Measurements from ENCODE around the gene GAPT. TPM values are rescaled to one million over a fixed set of nuclear protein-coding genes. Genes with fewer than 3 reads are reported as not detected.
A peak's percentile ranks its signal among the peaks of the same experiment; 100 is the strongest.

Gene GAPT
- polyA plus RNA-seq, 1 of the 3 experiments (the other 2 are of a cell fraction), result not detected

GRCh38 chr5:58458743-58459145 is 32.5 kb upstream of the GAPT start:
- DNase-seq, result no peak
- H3K27ac ChIP-seq (ENCODE audit: low read depth in 2 of 2, low read length in 1 of 2), result peak overlapping the region; percentile 85 to 87; a peak in 3 of 4 replicates
- no peak overlapping the region for H2AFZ ChIP-seq (ENCODE audit: low read depth)
- H3K36me3 ChIP-seq (replicated peaks in 1 of 2; ENCODE audit: control insufficient read depth in 1 of 2, insufficient read depth in 2 of 2, low read length in 1 of 2), result peaks cover 51% of the 10 kb centered on the region in 2 experiments
- peaks cover 60% of the 10 kb centered on the region for H4K20me1 ChIP-seq (ENCODE audit: insufficient read depth)
- 27% methylated on average over 9 of the region's 9 CpGs for WGBS (ENCODE audit: low lambda C conversion rate)
- H3K79me2 ChIP-seq (ENCODE audit: insufficient read depth), result peaks cover 59% of the 10 kb centered on the region
- peak overlapping the region; percentile 90 to 93 for H3K4me3 ChIP-seq (ENCODE audit: low read depth in 2 of 2, low read length in 1 of 2)
- H3K4me1 ChIP-seq (ENCODE audit: control insufficient read depth in 1 of 2, insufficient read depth in 2 of 2, low read depth in 1 of 2, low read length in 1 of 2), result peaks cover 0 to 7% of the 10 kb centered on the region in 2 experiments; a peak in 2 of 4 replicates
- H3K9ac ChIP-seq, result peak overlapping the region; percentile 95
- no peak for TF ChIP-seq MEF2A (IDR thresholded peaks at IDR 0.05; ENCODE audit: borderline replicate concordance, low read depth)
- TF ChIP-seq GABPA (IDR thresholded peaks at IDR 0.05; ENCODE audit: low read depth), result no peak
- TF ChIP-seq, protein P1, sequence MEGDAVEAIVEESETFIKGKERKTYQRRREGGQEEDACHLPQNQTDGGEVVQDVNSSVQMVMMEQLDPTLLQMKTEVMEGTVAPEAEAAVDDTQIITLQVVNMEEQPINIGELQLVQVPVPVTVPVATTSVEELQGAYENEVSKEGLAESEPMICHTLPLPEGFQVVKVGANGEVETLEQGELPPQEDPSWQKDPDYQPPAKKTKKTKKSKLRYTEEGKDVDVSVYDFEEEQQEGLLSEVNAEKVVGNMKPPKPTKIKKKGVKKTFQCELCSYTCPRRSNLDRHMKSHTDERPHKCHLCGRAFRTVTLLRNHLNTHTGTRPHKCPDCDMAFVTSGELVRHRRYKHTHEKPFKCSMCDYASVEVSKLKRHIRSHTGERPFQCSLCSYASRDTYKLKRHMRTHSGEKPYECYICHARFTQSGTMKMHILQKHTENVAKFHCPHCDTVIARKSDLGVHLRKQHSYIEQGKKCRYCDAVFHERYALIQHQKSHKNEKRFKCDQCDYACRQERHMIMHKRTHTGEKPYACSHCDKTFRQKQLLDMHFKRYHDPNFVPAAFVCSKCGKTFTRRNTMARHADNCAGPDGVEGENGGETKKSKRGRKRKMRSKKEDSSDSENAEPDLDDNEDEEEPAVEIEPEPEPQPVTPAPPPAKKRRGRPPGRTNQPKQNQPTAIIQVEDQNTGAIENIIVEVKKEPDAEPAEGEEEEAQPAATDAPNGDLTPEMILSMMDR (IDR thresholded peaks at IDR 0.05), result no peak
- TF ChIP-seq POLR2AphosphoS5 (IDR thresholded peaks at IDR 0.05; ENCODE audit: low read depth, low read length), result peak; percentile 55; the same call in 1 of the 2 replicates
- no peak for TF ChIP-seq TEAD4 (IDR thresholded peaks at IDR 0.05; ENCODE audit: borderline replicate concordance, insufficient read depth)
- no peak for TF ChIP-seq ZBTB33 (IDR thresholded peaks at IDR 0.05; ENCODE audit: borderline replicate concordance, low read depth)
- TF ChIP-seq FOSL2 (IDR thresholded peaks at IDR 0.05; ENCODE audit: borderline replicate concordance, low read depth), result 0 out of 2 replicates have a peak, but pooled peaks have one; percentile 7
- H3F3A ChIP-seq (replicated peaks; ENCODE audit: insufficient read depth), result peaks cover 41% of the 10 kb centered on the region
- ChIA-PET POLR2A (interaction anchor here (1.7 kb wide), 1 partner anchor 571 kb away, joined by 6 read pairs; no protein-coding TSS in a partner anchor), CTCF (interaction anchor here (1.0 to 6.1 kb wide), 8 partner anchors 10 to 1178 kb away, joined by 3 to 206 read pairs (median 52); no protein-coding TSS in a partner anchor)
- H3K27me3 ChIP-seq (ENCODE audit: insufficient read depth), result no peaks in the 10 kb centered on the region
- H3K9me2 ChIP-seq, result no peaks in the 10 kb centered on the region
- H3K9me3 ChIP-seq, result no peaks in the 10 kb centered on the region
- H3K4me2 ChIP-seq, result peak overlapping the region; percentile 87

- H2AFZ ChIP-seq (ENCODE audit: low read depth), result no peak overlapping the region
- peak; percentile 2 for DNase-seq
- POLR2A ChIA-PET, result interaction anchor here (1.7 kb wide), 1 partner anchor 572 kb away, joined by 6 read pairs; no protein-coding TSS in a partner anchor
Measured at GRCh38 chr5:58459146-58460001, 31.9 kb upstream of the GAPT start.

More at GRCh38 chr5:58459146-58460001, 31.9 kb upstream of the GAPT start:
- peaks cover 53% of the 10 kb centered on the region for H4K20me1 ChIP-seq (ENCODE audit: insufficient read depth)
- H3K9me3 ChIP-seq, result no peaks in the 10 kb centered on the region
- peaks cover 0 to 7% of the 10 kb centered on the region in 2 experiments; a peak in 2 of 4 replicates for H3K4me1 ChIP-seq (ENCODE audit: control insufficient read depth in 1 of 2, insufficient read depth in 2 of 2, low read depth in 1 of 2, low read length in 1 of 2)
- 1% methylated on average over 6 of the region's 57 CpGs for WGBS (ENCODE audit: low lambda C conversion rate)
- H3K9me2 ChIP-seq, result no peaks in the 10 kb centered on the region
- peak overlapping the region; percentile 90 to 93 for H3K4me3 ChIP-seq (ENCODE audit: low read depth in 2 of 2, low read length in 1 of 2)
- TF ChIP-seq NRF1 (IDR thresholded peaks at IDR 0.05; ENCODE audit: low read depth, low read length) (no peak), JUND (IDR thresholded peaks at IDR 0.05) (0 out of 2 replicates have a peak, but pooled peaks have one; percentile 1)
- peak overlapping the region; percentile 87 for H3K4me2 ChIP-seq
- peaks cover 54% of the 10 kb centered on the region for H3K79me2 ChIP-seq (ENCODE audit: insufficient read depth)
- peak overlapping the region; percentile 85 to 87 for H3K27ac ChIP-seq (ENCODE audit: low read depth in 2 of 2, low read length in 1 of 2)
- no peaks in the 10 kb centered on the region for H3K27me3 ChIP-seq (ENCODE audit: insufficient read depth)
- H3K36me3 ChIP-seq (replicated peaks in 1 of 2; ENCODE audit: control insufficient read depth in 1 of 2, insufficient read depth in 2 of 2, low read length in 1 of 2), result peaks cover 44% of the 10 kb centered on the region in 2 experiments
- H3K9ac ChIP-seq, result peak overlapping the region; percentile 95
- peaks cover 35% of the 10 kb centered on the region for H3F3A ChIP-seq (replicated peaks; ENCODE audit: insufficient read depth)
- CTCF ChIA-PET, result interaction anchor here (0.6 to 6.1 kb wide), 21 partner anchors 11 to 1179 kb away, joined by 3 to 206 read pairs (median 7); no protein-coding TSS in a partner anchor

Data from SK-N-SH (cell line).